Liver (tissue), 3 donors: ENCODE results near the gene CHAF1B.

Experiments used
- EGR1 ChIP-seq, 2 donors: IDR thresholded peaks; 2 replicates each; pipeline ENCODE4 v1.6.1; 2016 to 2018; ENCODE audit warnings: antibody characterized with exemption in 2 of 2, low read depth in 2 of 2
- JUND ChIP-seq, 2 donors: IDR thresholded peaks; 2 replicates each; pipeline ENCODE4 v1.6.1; 2016; ENCODE audit warnings: antibody characterized with exemption in 2 of 2
- NR2F2 ChIP-seq: IDR thresholded peaks from 2 replicates; pipeline ENCODE4 v1.6.1; 2016; ENCODE audit warnings: antibody characterized with exemption
- RAD21 ChIP-seq, 2 donors: IDR thresholded peaks; 2 replicates each; pipeline ENCODE4 v1.6.1; 2016; ENCODE audit warnings: antibody characterized with exemption in 2 of 2, mild to moderate bottlenecking in 2 of 2
- REST ChIP-seq: IDR thresholded peaks from 2 replicates; pipeline ENCODE4 v1.6.1; 2016; ENCODE audit warnings: antibody characterized with exemption, mild to moderate bottlenecking
- RXRA ChIP-seq, 2 donors: IDR thresholded peaks; 2 replicates each; pipeline ENCODE4 v1.6.1; 2017 to 2018; ENCODE audit warnings: antibody characterized with exemption in 2 of 2, mild to moderate bottlenecking in 1 of 2
- SP1 ChIP-seq: IDR thresholded peaks from 2 replicates; pipeline ENCODE4 v1.6.1; 2018; ENCODE audit warnings: antibody characterized with exemption, mild to moderate bottlenecking
- TAF1 ChIP-seq: conservative IDR thresholded peaks from 2 replicates; pipeline ENCODE4 v1.6.1; 2016; ENCODE audit warnings: antibody characterized with exemption, mild to moderate bottlenecking
- YY1 ChIP-seq: IDR thresholded peaks from 2 replicates; pipeline ENCODE4 v1.6.1; 2016; ENCODE audit warnings: antibody characterized with exemption, mild to moderate bottlenecking
- TF ChIP-seq, protein P1 (sequence below): fragments of 150-350 bp; IDR thresholded peaks from 2 replicates; pipeline ENCODE4 v1.5.1; 2017; ENCODE audit warnings: improper control_type of control experiment, low read depth, low read length; ENCODE audit not compliant: missing input control
- TF ChIP-seq, protein P2 (sequence below): IDR thresholded peaks from 2 replicates; pipeline ENCODE4 v1.6.1; 2016; ENCODE audit warnings: antibody characterized with exemption
- donor health status: healthy.
- donor health status: healthy.

DNA sequence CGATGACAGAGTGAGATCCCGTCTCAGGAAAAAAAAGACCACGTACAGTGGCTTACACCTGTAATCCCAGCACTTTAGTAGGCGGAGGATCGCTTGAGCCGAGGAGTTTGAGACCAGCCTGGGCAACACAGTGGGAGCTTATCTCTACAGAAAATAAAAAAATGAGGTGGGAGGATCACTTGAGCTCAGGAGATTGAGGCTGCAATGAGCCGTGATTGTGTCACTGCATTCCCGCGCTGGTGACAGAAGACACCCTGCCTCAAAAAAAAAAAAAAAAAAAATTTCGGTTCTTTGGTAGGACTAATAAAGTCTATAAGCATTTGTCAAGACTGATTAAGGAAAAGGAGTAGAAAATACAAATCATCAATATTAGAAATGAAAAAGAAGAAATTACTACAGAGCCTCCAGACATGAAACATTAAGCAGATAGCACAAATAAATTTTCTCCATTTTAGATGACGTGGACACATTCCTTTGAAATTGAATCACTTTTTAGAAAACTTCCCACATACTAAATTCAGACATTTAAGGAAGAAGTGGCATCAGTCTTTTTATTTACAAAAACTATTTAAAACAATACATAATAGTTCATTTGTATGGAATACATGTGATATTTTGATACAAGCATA, 34.8 kb upstream of the CHAF1B start:
- TF ChIP-seq RAD21 (IDR thresholded peaks at IDR 0.05) (no peak), SP1 (no peak), JUND (IDR thresholded peaks at IDR 0.05) (no peak), RXRA (IDR thresholded peaks at IDR 0.05) (no peak), REST (no peak), NR2F2 (no peak), EGR1 (IDR thresholded peaks at IDR 0.05; ENCODE audit: low read depth in 2 of 2) (no peak), YY1 (no peak), TAF1 (no peak)
- TF ChIP-seq, protein P1, sequence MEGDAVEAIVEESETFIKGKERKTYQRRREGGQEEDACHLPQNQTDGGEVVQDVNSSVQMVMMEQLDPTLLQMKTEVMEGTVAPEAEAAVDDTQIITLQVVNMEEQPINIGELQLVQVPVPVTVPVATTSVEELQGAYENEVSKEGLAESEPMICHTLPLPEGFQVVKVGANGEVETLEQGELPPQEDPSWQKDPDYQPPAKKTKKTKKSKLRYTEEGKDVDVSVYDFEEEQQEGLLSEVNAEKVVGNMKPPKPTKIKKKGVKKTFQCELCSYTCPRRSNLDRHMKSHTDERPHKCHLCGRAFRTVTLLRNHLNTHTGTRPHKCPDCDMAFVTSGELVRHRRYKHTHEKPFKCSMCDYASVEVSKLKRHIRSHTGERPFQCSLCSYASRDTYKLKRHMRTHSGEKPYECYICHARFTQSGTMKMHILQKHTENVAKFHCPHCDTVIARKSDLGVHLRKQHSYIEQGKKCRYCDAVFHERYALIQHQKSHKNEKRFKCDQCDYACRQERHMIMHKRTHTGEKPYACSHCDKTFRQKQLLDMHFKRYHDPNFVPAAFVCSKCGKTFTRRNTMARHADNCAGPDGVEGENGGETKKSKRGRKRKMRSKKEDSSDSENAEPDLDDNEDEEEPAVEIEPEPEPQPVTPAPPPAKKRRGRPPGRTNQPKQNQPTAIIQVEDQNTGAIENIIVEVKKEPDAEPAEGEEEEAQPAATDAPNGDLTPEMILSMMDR, result no peak
- TF ChIP-seq, protein P2, sequence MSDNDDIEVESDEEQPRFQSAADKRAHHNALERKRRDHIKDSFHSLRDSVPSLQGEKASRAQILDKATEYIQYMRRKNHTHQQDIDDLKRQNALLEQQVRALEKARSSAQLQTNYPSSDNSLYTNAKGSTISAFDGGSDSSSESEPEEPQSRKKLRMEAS, result no peak
